Heart left ventricle (tissue), 13 donors: ENCODE data around the gene KCNH8.

ENCODE experiments used
- POLR2A ChIP-seq, 2 donors: fragments of 450-650 bp; IDR thresholded peaks; one replicate each; pipeline ENCODE4 v1.6.1; 2017; ENCODE audit warnings: antibody characterized with exemption in 2 of 2, mild to moderate bottlenecking in 2 of 2, moderate library complexity in 2 of 2
- TF ChIP-seq, protein P1 (sequence below), 12 donors: fragments of 200-600 bp; sonication (generic) in 4 of 12; IDR thresholded peaks; one replicate each; pipeline versions ENCODE4 v1.5.0 to v1.8.0; 2018 to 2022; ENCODE audit warnings: antibody characterized with exemption in 12 of 12, mild to moderate bottlenecking in 5 of 12
- donor health status: ischemic (EF 13 %, LVEDD 7.1; RV severe dilation, severe dysfunction).
- donor health status: DM: no; HTN: yes; CAD: no.
- donor health status: DM: no; HTN: no; CAD: no.
- donor health status: ischemic (EF 25% LVEDD 6.9; RV normal size, moderate dysfunction).
- donor health status: ischemic (EF 25% LVEDD 5.7; RV mildly dilated, moderate dysfunction).
- donor health status: ischemic (EF 35%, LVEDD 5.7; RV mildly dilated, moderate dysfunction).
- donor health status: nonischemic (EF 11% LVEDD 7.7; RV severe dilation, severe dysfunction).
- donor health status: DM: yes; HTN: yes; CAD: no.
- donor health status: PGD.
- donor health status: ischemic (EF 29% LVEDD 5.4; RV normal size, mild dysfunction).
- donor health status: nonischemic (EF 23%, LVEDD 6.1; RV moderate dilation, normal function).

- TF ChIP-seq, protein P1, sequence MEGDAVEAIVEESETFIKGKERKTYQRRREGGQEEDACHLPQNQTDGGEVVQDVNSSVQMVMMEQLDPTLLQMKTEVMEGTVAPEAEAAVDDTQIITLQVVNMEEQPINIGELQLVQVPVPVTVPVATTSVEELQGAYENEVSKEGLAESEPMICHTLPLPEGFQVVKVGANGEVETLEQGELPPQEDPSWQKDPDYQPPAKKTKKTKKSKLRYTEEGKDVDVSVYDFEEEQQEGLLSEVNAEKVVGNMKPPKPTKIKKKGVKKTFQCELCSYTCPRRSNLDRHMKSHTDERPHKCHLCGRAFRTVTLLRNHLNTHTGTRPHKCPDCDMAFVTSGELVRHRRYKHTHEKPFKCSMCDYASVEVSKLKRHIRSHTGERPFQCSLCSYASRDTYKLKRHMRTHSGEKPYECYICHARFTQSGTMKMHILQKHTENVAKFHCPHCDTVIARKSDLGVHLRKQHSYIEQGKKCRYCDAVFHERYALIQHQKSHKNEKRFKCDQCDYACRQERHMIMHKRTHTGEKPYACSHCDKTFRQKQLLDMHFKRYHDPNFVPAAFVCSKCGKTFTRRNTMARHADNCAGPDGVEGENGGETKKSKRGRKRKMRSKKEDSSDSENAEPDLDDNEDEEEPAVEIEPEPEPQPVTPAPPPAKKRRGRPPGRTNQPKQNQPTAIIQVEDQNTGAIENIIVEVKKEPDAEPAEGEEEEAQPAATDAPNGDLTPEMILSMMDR (IDR thresholded peaks at IDR 0.05) = no peak
- no peak for TF ChIP-seq POLR2A (IDR thresholded peaks at IDR 0.05)
These were observed 246.6 kb downstream of the KCNH8 start for GRCh38 chr3:19394946-19395345.
